Right lobe of liver (tissue), 4 donors: ENCODE measurements around the gene TBC1D2B.

Source experiments
- CTCF ChIP-seq, 4 donors: fragments of 200-600 bp in 3 of 4; fragments of 450-650 bp in 1 of 4; IDR thresholded peaks; one replicate each; pipeline versions ENCODE4 v1.5.1 to v1.8.0; 2016 to 2022; ENCODE audit warnings: antibody characterized with exemption in 4 of 4, mild to moderate bottlenecking in 2 of 4
- POLR2A ChIP-seq: fragments of 450-650 bp; IDR thresholded peaks from one replicate; pipeline ENCODE4 v1.6.1; 2017; ENCODE audit warnings: antibody characterized with exemption, mild to moderate bottlenecking
- donor health status: DM: no; HTN: no; CAD: no.
- donor health status: DM: no; HTN: no; CAD: no.
- donor health status: DM: no; HTN: yes; CAD: no.

GRCh38 chr15:78112551-78112950 lies 35.0 kb upstream of the TBC1D2B start:
- TF ChIP-seq CTCF (IDR thresholded peaks at IDR 0.05) (no peak), POLR2A (no peak)
